Pancreas (tissue), 10 donors: ENCODE results near the gene CBX5. TPM values are rescaled to one million over a fixed set of nuclear protein-coding genes. Genes with fewer than 3 reads are reported as not detected.

Experiments used
- ATAC-seq, 4 donors: fragments of 200-7000 bp; cut with Tn5 transposase; one replicate each; pipeline versions ENCODE4 v1.8.0 to v1.9.1; 2020; ENCODE audit warnings: mild to moderate bottlenecking in 4 of 4, moderate library complexity in 4 of 4
- DNase-seq, 6 donors: peaks; one replicate each; pipeline ENCODE4 v3.0.0-alpha.2; 2020
- FAIRE-seq: peaks from 2 replicates; lab custom pipeline; 2012; peaks lifted over from hg19 to GRCh38; lab: Jason Lieb, UNC
- H3K27ac ChIP-seq, 4 donors: fragments of 200-600 bp; sonication (generic); 1 replicate in 3 of 4; 2 replicates in 1 of 4; pipeline versions ENCODE4 v1.5.0 to v1.8.0; 2020
- H3K27me3 ChIP-seq, 4 donors: fragments of 200-600 bp; one replicate each; pipeline ENCODE4 v1.8.0; 2021
- H3K36me3 ChIP-seq, 3 donors: fragments of 200-600 bp; sonication (generic) in 1 of 3; one replicate each; pipeline versions ENCODE4 v1.5.0 to v1.8.0; 2020 to 2021
- H3K4me1 ChIP-seq, 3 donors: fragments of 200-600 bp; one replicate each; pipeline ENCODE4 v1.8.0; 2021
- H3K4me3 ChIP-seq, 4 donors: fragments of 200-600 bp; sonication (generic) in 2 of 4; one replicate each; pipeline versions ENCODE4 v1.5.0 to v1.8.0; 2020 to 2021
- H3K9me3 ChIP-seq, 4 donors: fragments of 200-600 bp; one replicate each; pipeline ENCODE4 v1.8.0; 2021
- WGBS, 2 donors: extraction: QIAGEN DNeasy Blood & Tissue Kit; methylation state at CpG; one replicate each; pipeline ENCODE4 v1.1.7; 2013; 5-methylcytosine and 5-hydroxymethylcytosine counted together
- intact Hi-C, 3 donors: fragments of 100-400 bp; cut with DNase I; formaldehyde crosslinking; loops; one replicate each; pipeline versions ENCODE4 v1.11.1 to v1.14.2; 2022
- polyA plus RNA-seq, 2 donors: library from polyadenylated mRNA; stranded (reverse); fragments of 200-250 nt; gene quantifications; one replicate each; pipeline ENCODE4 v1.2.3, GENCODE V29; 2013
- total RNA-seq, 6 donors: library from RNA; stranded (reverse); fragmentation: NEBNext Ultra II Directional in 4 of 6; extraction: Animal tissue kit (Norgen Biotek cat#: 25700) in 4 of 6; gene quantifications; one replicate each; pipeline versions ENCODE4 v1.2.1 to v1.2.4, GENCODE V29; 2021 to 2023
- TF ChIP-seq, protein P1 (sequence below), 4 donors: fragments of 200-600 bp; sonication (generic) in 3 of 4; IDR thresholded peaks; one replicate each; pipeline versions ENCODE4 v1.5.0 to v1.8.0; 2021; ENCODE audit warnings: antibody characterized with exemption in 4 of 4
- donor health status: healthy with polysubstance abuse.
- donor health status: DM: no; HTN: no; CAD: no; lungs with moderate emphysema.
- donor health status: DM: no; HTN: no; CAD: no.
- donor health status: control.
- donor health status: control.
- donor health status: Bipolar disorder and iron deficiency.
- donor health status: DM: yes; HTN: yes; CAD: no.
- donor health status: DM: no; HTN: no; CAD: no.
- donor health status: DM: no; HTN: no; CAD: no.
- donor health status: DM: yes; HTN: yes; CAD: no.

Gene CBX5
- total and polyA plus RNA-seq, 8 donors: 5.9 to 41.4 (median 24.6) TPM

DNA sequence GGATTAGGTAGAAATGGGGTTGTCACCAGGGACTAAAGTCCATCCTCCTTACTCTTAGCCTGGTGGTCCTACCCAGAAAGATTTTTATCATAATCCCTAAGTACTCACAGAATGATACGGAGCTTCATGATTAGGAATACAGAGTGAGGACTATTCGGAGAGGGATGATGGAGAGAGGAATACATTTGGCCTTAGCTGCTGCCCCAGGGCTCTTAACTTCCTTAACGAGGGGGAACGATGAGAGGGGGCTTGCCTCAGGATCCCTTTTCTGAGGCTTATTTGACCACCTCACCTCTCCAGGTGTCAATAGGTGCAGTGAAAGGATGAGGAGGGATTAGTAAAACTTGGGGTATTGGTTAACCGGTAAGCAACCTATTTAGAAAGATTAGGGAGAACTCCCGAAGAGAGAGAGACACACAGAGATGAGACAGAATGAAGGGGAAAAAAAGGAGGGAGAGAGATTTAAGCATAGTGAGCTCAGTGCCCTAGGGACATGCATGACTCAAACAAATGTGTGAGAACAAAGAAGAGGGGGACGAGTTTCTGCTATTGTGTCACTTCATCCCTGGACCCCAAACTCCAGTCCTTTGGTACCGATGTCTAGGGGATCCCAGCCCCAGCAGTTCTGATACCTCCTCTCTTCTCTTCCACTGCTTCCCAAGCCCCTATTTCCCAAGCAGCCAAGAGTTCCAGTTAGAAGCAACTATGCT, 19.7 kb upstream of the CBX5 start:
- no peaks in the 10 kb centered on the region for H3K36me3 ChIP-seq
- peak overlapping the region in 1 of 4 donors; percentile 40 for H3K4me3 ChIP-seq
- 73 to 74% methylated on average over 8 of the region's 8 CpGs for WGBS, 2 donors
- H3K27me3 ChIP-seq: no peaks in the 10 kb centered on the region
- TF ChIP-seq, protein P1, sequence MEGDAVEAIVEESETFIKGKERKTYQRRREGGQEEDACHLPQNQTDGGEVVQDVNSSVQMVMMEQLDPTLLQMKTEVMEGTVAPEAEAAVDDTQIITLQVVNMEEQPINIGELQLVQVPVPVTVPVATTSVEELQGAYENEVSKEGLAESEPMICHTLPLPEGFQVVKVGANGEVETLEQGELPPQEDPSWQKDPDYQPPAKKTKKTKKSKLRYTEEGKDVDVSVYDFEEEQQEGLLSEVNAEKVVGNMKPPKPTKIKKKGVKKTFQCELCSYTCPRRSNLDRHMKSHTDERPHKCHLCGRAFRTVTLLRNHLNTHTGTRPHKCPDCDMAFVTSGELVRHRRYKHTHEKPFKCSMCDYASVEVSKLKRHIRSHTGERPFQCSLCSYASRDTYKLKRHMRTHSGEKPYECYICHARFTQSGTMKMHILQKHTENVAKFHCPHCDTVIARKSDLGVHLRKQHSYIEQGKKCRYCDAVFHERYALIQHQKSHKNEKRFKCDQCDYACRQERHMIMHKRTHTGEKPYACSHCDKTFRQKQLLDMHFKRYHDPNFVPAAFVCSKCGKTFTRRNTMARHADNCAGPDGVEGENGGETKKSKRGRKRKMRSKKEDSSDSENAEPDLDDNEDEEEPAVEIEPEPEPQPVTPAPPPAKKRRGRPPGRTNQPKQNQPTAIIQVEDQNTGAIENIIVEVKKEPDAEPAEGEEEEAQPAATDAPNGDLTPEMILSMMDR (IDR thresholded peaks at IDR 0.05): no peak
- H3K27ac ChIP-seq: no peak overlapping the region
- FAIRE-seq (no peak), DNase-seq (no peak), ATAC-seq (no peak)
- intact Hi-C loops: loop anchor here in 1 of 3 donors (10.0 kb wide), 1 partner anchor 55 kb away; no protein-coding TSS in a partner anchor
- peaks cover 0 to 6% (median 0%) of the 10 kb centered on the region in 3 donors for H3K4me1 ChIP-seq
- H3K9me3 ChIP-seq: no peaks in the 10 kb centered on the region

DNA sequence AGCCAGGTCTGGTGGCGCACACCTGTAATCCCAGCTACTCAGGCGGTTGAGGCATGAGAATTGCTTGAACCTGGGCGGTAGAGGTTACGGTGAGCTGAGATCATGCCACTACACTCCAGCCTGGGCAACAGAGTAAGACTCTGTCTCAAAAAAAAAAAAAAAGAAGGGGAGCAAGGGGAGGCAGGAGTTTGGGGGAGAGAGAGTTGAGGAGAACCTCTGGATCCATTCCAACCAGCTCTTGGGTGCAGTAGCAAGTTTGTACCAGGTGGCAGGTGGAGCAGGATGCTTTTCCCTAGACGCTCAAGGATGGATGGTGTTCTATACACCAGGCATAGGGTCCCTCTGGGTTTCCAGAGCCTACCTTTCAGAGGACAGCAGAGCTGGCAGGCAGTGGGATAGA, 19.0 kb upstream of the CBX5 start:
- peaks cover 0 to 6% (median 0%) of the 10 kb centered on the region in 3 donors for H3K4me1 ChIP-seq

DNA sequence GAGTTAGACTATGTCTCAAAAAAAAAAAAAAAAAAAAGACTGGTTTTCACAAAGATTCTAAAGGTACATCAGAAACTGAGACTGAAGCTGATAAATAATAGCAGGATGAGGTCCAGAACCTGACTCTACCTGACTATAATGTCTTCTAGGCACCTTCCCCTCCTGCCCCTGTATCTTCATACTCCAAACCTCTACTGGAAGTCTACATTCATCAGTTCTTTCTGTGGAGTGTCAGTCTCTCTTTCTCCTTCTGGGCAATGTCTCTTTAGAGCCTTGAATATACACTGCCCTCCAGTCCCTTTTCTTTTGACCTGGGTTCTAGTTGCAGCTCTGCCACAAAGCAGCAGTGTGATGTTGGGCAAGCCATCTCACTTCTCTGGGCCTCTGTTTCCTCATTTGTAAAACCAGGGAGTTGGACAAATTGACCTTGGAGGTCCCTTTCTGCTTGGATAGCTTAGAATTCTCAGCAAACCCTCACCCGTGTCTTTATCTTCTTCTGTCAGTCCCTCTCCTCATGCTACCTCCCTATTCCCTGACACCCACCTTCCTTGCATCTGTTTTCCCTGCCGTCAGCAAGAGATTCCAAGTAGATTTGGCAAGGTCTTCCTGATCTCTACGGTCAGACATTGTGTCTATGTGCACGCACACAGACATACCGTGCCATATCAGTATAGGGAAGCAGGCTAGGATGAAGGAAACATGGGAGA, 16.6 kb upstream of the CBX5 start:
- FAIRE-seq (no peak), DNase-seq (no peak), ATAC-seq (no peak)
- H3K27ac ChIP-seq: no peak overlapping the region
- intact Hi-C loops: no loop called here
- peaks cover 0 to 3% (median 0%) of the 10 kb centered on the region in 3 donors for H3K4me1 ChIP-seq
- WGBS, 2 donors: 76 to 86% methylated on average over 5 of the region's 5 CpGs
- no peaks in the 10 kb centered on the region for H3K27me3 ChIP-seq
- TF ChIP-seq, protein P1 (IDR thresholded peaks at IDR 0.05): no peak
- H3K9me3 ChIP-seq: no peaks in the 10 kb centered on the region
- no peak overlapping the region for H3K4me3 ChIP-seq
- no peaks in the 10 kb centered on the region for H3K36me3 ChIP-seq

More for the DNA sequence above, 19.0 kb upstream of the CBX5 start:
- Histone ChIP-seq H3K27ac (no peak overlapping the region), H3K27me3 (no peaks in the 10 kb centered on the region), H3K36me3 (no peaks in the 10 kb centered on the region), H3K4me3 (no peak overlapping the region), H3K9me3 (no peaks in the 10 kb centered on the region)
- ATAC-seq: no peak
- no peak for DNase-seq
- no peak for FAIRE-seq
- 93% methylated on average over 5 of the region's 5 CpGs for WGBS, 2 donors
- intact Hi-C loops: no loop called here
- TF ChIP-seq, protein P1 (IDR thresholded peaks at IDR 0.05): no peak

DNA sequence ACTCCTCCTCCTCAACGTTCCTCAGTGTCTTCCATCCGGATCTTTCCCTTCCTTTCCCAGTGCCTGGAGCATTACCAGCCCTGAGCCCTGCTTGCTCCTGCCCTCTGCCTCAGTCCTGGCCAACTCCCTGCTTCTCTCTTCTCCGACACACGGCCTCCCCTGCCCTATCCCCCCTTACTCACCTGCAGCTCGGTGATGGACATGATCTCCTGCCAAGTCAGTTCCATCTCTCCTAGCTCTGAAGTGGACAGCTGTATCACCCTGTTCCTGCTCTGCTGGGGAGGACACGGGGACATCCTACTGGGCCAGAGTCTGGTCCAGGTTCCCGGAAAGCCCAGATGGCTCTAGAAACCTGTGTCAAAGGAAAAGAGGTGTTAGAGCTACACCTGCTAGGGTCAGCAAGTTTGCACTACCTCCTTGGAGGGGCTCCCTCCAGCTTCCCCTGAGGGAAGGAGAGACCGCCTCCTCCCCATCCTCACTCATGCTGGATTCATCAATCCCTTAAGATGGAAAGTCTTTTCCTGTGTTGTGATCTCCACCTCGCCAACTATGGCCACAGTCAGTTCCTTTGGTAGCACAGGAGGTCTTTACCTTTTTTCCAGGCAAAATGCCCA, 15.1 kb upstream of the CBX5 start:
- H3K9me3 ChIP-seq: no peaks in the 10 kb centered on the region
- DNase-seq: no peak
- WGBS, 2 donors: 82 to 91% methylated on average over 9 of the region's 9 CpGs
- TF ChIP-seq, protein P1 (IDR thresholded peaks at IDR 0.05): no peak
- H3K27me3 ChIP-seq: no peaks in the 10 kb centered on the region
- no peak overlapping the region for H3K4me3 ChIP-seq
- intact Hi-C loops: loop anchor here in 1 of 3 donors (5.0 kb wide), 1 partner anchor 67 kb away; the partner anchor contains the start of gene GPR84
- H3K4me1 ChIP-seq: no peaks in the 10 kb centered on the region
- H3K27ac ChIP-seq: no peak overlapping the region
- FAIRE-seq: no peak
- H3K36me3 ChIP-seq: no peaks in the 10 kb centered on the region
- ATAC-seq: no peak
